HG03442 (cell line): ENCODE data around the gene SLC22A5.

Experiments
- ATAC-seq: cut with Tn5 transposase; IDR thresholded peaks from one replicate; pipeline ENCODE4 v1.9.1; 2021; ENCODE audit warnings: mild to moderate bottlenecking, moderate library complexity; ENCODE audit not compliant: unreplicated experiment

SLC22A5 gene

GRCh38 chr5:132439521-132440089 lies 70.1 kb downstream of the SLC22A5 start:
- no peak for ATAC-seq

GRCh38 chr5:132444061-132444460 lies 74.6 kb downstream of the SLC22A5 start:
- ATAC-seq = no peak
